HepG2 (cell line): Measurements from ENCODE around the gene SOBP. TPM values are rescaled to one million over a fixed set of nuclear protein-coding genes. Genes with fewer than 3 reads are reported as not detected.
A peak's percentile ranks its signal among the peaks of the same experiment; 100 is the strongest.

ENCODE experiments used
- ATAC-seq: fragments of 200-7000 bp; cut with Tn5 transposase; 3 replicates; pipeline ENCODE4 v1.9.1; 2020; ENCODE audit warnings: mild to moderate bottlenecking, moderate library complexity
- BruUV-seq: library from RNA; stranded (reverse); fragments of 400-500 nt; replicated peaks from 2 replicates; lab custom pipeline; 2021; lab: Mats Ljungman, UMichigan
- CTCF ChIA-PET: fragments of 300-600 bp; formaldehyde crosslinking; extraction: SDS; loops from one replicate; lab custom pipeline; 2021; ENCODE audit warnings: low total read pairs, inconsistent platforms, low intra/inter-chr PET ratio; lab: Yijun Ruan, JAX
- POLR2A ChIA-PET: fragments of 350-600 bp; sonication (Branson Sonifier 250); formaldehyde crosslinking; loops from one replicate; lab custom pipeline; 2020; ENCODE audit warnings: antibody characterized with exemption, inconsistent platforms; lab: Yijun Ruan, JAX
- DNase-seq: peaks from one replicate; pipeline ENCODE4 v3.0.0-alpha.2; 2015; ENCODE audit warnings: low spot score
- FAIRE-seq: peaks from 3 replicates; lab custom pipeline; 2011; peaks lifted over from hg19 to GRCh38; lab: Jason Lieb, UNC
- H2AFZ ChIP-seq: one replicate; pipeline ENCODE4 v1.6.1; 2011; ENCODE audit warnings: low read length, inconsistent platforms
- H3K27ac ChIP-seq: fragments of 300-600 bp; 3 replicates; pipeline ENCODE4 v1.8.0; 2011; ENCODE audit warnings: mixed run types, mild to moderate bottlenecking, mixed read lengths, low read length, inconsistent platforms; ENCODE audit not compliant: insufficient read depth; ENCODE audit errors: extremely low read length
- H3K27me3 ChIP-seq, 2 experiments: fragments of 200-600 bp in 1 of 2; 2 replicates in 1 of 2; 3 replicates in 1 of 2; pipeline versions ENCODE4 v1.6.0 to v1.8.0; 2011; ENCODE audit warnings: low read length in 2 of 2, mild to moderate bottlenecking in 2 of 2, moderate library complexity in 2 of 2, inconsistent platforms in 1 of 2; ENCODE audit not compliant: insufficient read depth in 2 of 2, control insufficient read depth in 1 of 2
- H3K36me3 ChIP-seq, 2 experiments: fragments of 200-600 bp in 1 of 2; replicated peaks in 1 of 2; 2 replicates in 1 of 2; 3 replicates in 1 of 2; pipeline versions ENCODE4 v1.5.1 to v1.8.0; 2011; ENCODE audit warnings: low read length in 2 of 2, inconsistent platforms in 1 of 2; ENCODE audit not compliant: insufficient read depth in 2 of 2, control insufficient read depth in 1 of 2
- H3K4me1 ChIP-seq: 2 replicates; pipeline ENCODE4 v1.5.1; 2012; ENCODE audit warnings: low read length, inconsistent platforms; ENCODE audit not compliant: insufficient read depth
- H3K4me2 ChIP-seq: 2 replicates; pipeline ENCODE4 v1.6.0; 2011; ENCODE audit warnings: low read depth, low read length, inconsistent platforms
- H3K4me3 ChIP-seq, 3 experiments: fragments of 200-600 bp in 1 of 3; sonication (generic), shearing (Covaris generic) in 1 of 3; replicated peaks in 1 of 3; 2 replicates each; pipeline ENCODE4 v1.5.1; 2011 to 2016; ENCODE audit warnings: low read length in 3 of 3, inconsistent platforms in 2 of 3, low read depth in 2 of 3, mild to moderate bottlenecking in 2 of 3, control low read depth in 1 of 3, mixed read lengths in 1 of 3; ENCODE audit not compliant: insufficient read depth in 1 of 3
- H3K79me2 ChIP-seq: one replicate; pipeline ENCODE4 v1.6.1; 2011; ENCODE audit warnings: low read length, inconsistent platforms; ENCODE audit not compliant: insufficient read depth
- H3K9ac ChIP-seq: 2 replicates; pipeline ENCODE4 v1.6.0; 2011; ENCODE audit warnings: mild to moderate bottlenecking, low read depth, low read length, inconsistent platforms; ENCODE audit not compliant: insufficient read depth
- H3K9me3 ChIP-seq: 2 replicates; pipeline ENCODE4 v1.5.1; 2012; ENCODE audit warnings: mild to moderate bottlenecking, low read length
- H4K20me1 ChIP-seq: 2 replicates; pipeline ENCODE4 v1.6.0; 2011; ENCODE audit warnings: inconsistent platforms, mild to moderate bottlenecking, low read length, moderate library complexity; ENCODE audit not compliant: insufficient read depth
- ARNT2 ChIP-seq: sonication (generic); formaldehyde crosslinking; IDR thresholded peaks from 2 replicates; pipeline ENCODE4 v1.8.0; 2022; ENCODE audit warnings: mild to moderate bottlenecking, low read depth, missing genetic modification reagents, moderate library complexity
- ELF3 ChIP-seq: IDR thresholded peaks from 2 replicates; pipeline ENCODE4 v1.6.1; 2016; ENCODE audit warnings: missing genetic modification reagents, missing compliant biosample characterization
- ETV5 ChIP-seq: IDR thresholded peaks from 2 replicates; pipeline ENCODE4 v1.6.1; 2018; ENCODE audit warnings: missing biosample characterization, missing genetic modification reagents, inconsistent platforms, borderline replicate concordance
- HHEX ChIP-seq: IDR thresholded peaks from 2 replicates; pipeline ENCODE4 v1.6.1; 2016; ENCODE audit warnings: control low read depth
- KAT2B ChIP-seq: fragments of 150-350 bp; IDR thresholded peaks from 2 replicates; pipeline ENCODE4 v1.6.1; 2014; ENCODE audit warnings: low read depth, low read length, borderline replicate concordance
- NFAT5 ChIP-seq: sonication (generic); formaldehyde crosslinking; IDR thresholded peaks from 2 replicates; pipeline ENCODE4 v1.4.0; 2020; ENCODE audit warnings: missing genetic modification reagents
- ONECUT2 ChIP-seq: sonication (generic); formaldehyde crosslinking; IDR thresholded peaks from 2 replicates; pipeline ENCODE4 v1.4.0; 2020; ENCODE audit warnings: missing genetic modification reagents
- RNF219 ChIP-seq: sonication (generic); formaldehyde crosslinking; IDR thresholded peaks from 2 replicates; pipeline ENCODE4 v1.5.0; 2020; ENCODE audit warnings: mild to moderate bottlenecking, missing genetic modification reagents
- SPEN ChIP-seq: sonication (generic); formaldehyde crosslinking; IDR thresholded peaks from 2 replicates; pipeline ENCODE4 v1.5.1; 2020; ENCODE audit warnings: low read depth, mild to moderate bottlenecking, missing genetic modification reagents
- THYN1 ChIP-seq: sonication (generic); formaldehyde crosslinking; IDR thresholded peaks from 2 replicates; pipeline ENCODE4 v1.8.1; 2023; ENCODE audit warnings: low read depth, mild to moderate bottlenecking, moderate library complexity, missing genetic modification reagents, borderline replicate concordance
- TRIM24 ChIP-seq: sonication (generic); formaldehyde crosslinking; IDR thresholded peaks from 2 replicates; pipeline ENCODE4 v1.8.0; 2022; ENCODE audit warnings: mild to moderate bottlenecking, missing genetic modification reagents
- ZEB1 ChIP-seq: IDR thresholded peaks from 2 replicates; pipeline ENCODE4 v1.6.1; 2012; ENCODE audit warnings: mild to moderate bottlenecking, low read depth, inconsistent platforms; ENCODE audit not compliant: insufficient replicate concordance
- ZNF124 ChIP-seq: sonication (generic); formaldehyde crosslinking; IDR thresholded peaks from 2 replicates; pipeline ENCODE4 v1.4.0; 2020; ENCODE audit warnings: missing genetic modification reagents
- ZNF460 ChIP-seq: sonication (generic); formaldehyde crosslinking; IDR thresholded peaks from 2 replicates; pipeline ENCODE4 v1.5.1; 2020; ENCODE audit warnings: missing genetic modification reagents, mild to moderate bottlenecking, borderline replicate concordance
- ZNF543 ChIP-seq: sonication (generic); formaldehyde crosslinking; IDR thresholded peaks from 2 replicates; pipeline ENCODE4 v1.4.0; 2020; ENCODE audit warnings: mild to moderate bottlenecking, missing genetic modification reagents
- ZNF788 ChIP-seq: sonication (generic); formaldehyde crosslinking; IDR thresholded peaks from 2 replicates; pipeline ENCODE4 v1.5.0; 2020; ENCODE audit warnings: mild to moderate bottlenecking, missing genetic modification reagents, borderline replicate concordance
- WGBS: methylation state at CpG from one replicate; pipeline ENCODE4 v1.1.6; 2017; ENCODE audit warnings: low lambda C conversion rate; 5-methylcytosine and 5-hydroxymethylcytosine counted together
- in situ Hi-C: cut with HindIII; loops from 2 replicates; pipeline ENCODE4 v1.10.0; 2017; ENCODE audit warnings: low pct_unique_long_range_greater_than_20kb; ENCODE audit not compliant: extremely low pct_ligation_motif_present
- intact Hi-C: fragments of 100-400 bp; cut with micrococcal nuclease; formaldehyde crosslinking; loops from one replicate; pipeline ENCODE4 v1.10.0; 2022; ENCODE audit not compliant: unreplicated experiment
- polyA plus RNA-seq, 8 experiments: library from polyadenylated mRNA; depleted of rRNA in 3 of 8; stranded (reverse) in 7 of 8; unstranded in 1 of 8; fragments of >200 nt; fragmentation: Illumina TruSeq in 4 of 8; extraction: Trizol in 4 of 8; gene quantifications; 2 replicates each; pipeline versions ENCODE4 v1.2.1 to v1.2.3, GENCODE V29; 2011 to 2016; ENCODE audit warnings: low read depth in 4 of 8, missing spikeins in 1 of 8, mixed read lengths in 1 of 8; ENCODE audit not compliant: insufficient read depth in 1 of 8
- total RNA-seq, 5 experiments: library from RNA; depleted of rRNA; stranded (reverse); fragments of >200 nt; fragmentation: Illumina TruSeq; extraction: Trizol; gene quantifications; 2 replicates each; pipeline ENCODE4 v1.2.3, GENCODE V29; 2016; ENCODE audit warnings: low read depth in 1 of 5

The SOBP gene
- total and polyA plus RNA-seq, 2 of the 13 experiments (the other 11 are each of a cell fraction or from before 2014, with no cell fraction given): 1.5 to 6.9 TPM

- Histone ChIP-seq H3K9ac (peak overlapping the region; percentile 80), H3K27me3 (no peaks in the 10 kb centered on the region; a peak in 2 of 5 replicates), H3K27ac (peak overlapping the region; percentile 73), H3K4me2 (peak overlapping the region; percentile 97), H2AFZ (no peak overlapping the region), H3K4me3 (peak overlapping the region; percentile 94 to 98 (median 96)), H3K79me2 (peaks cover 31% of the 10 kb centered on the region), H4K20me1 (no peaks in the 10 kb centered on the region), H3K36me3 (no peaks in the 10 kb centered on the region), H3K9me3 (no peaks in the 10 kb centered on the region), H3K4me1 (peaks cover 27% of the 10 kb centered on the region)
- ATAC-seq (peak; percentile 66), FAIRE-seq (no peak), DNase-seq (peak; percentile 44)
- POLR2A ChIA-PET: interaction anchor here (1.0 to 4.0 kb wide), 4 partner anchors 30 to 373 kb away, joined by 4 to 24 read pairs (median 8); partner anchors contain the start of genes BEND3 and PDSS2
- BruUV-seq: no TSS peak
- CTCF ChIA-PET: no interaction called here
- intact Hi-C loops: no loop called here
- WGBS: 3% methylated on average over 32 of the region's 51 CpGs
- in situ Hi-C loops: no loop called here
- TF ChIP-seq SPEN (CRISPR knock-in tag) (no peak), ONECUT2 (CRISPR knock-in tag) (no peak), ELF3 (CRISPR knock-in tag) (no peak), ZNF460 (CRISPR knock-in tag) (no peak), ARNT2 (CRISPR knock-in tag) (peak; percentile 57; the same call in 1 of the 2 replicates), TRIM24 (CRISPR knock-in tag) (no peak), ZNF543 (CRISPR knock-in tag) (no peak), NFAT5 (CRISPR knock-in tag) (no peak), RNF219 (CRISPR knock-in tag) (no peak), THYN1 (CRISPR knock-in tag) (no peak), ETV5 (CRISPR knock-in tag) (no peak), ZNF124 (CRISPR knock-in tag) (no peak), KAT2B (no peak), ZNF788 (CRISPR knock-in tag) (no peak; the same call in 1 of the 2 replicates), ZEB1 (no peak), HHEX (no peak)
Observed at GRCh38 chr6:107488875-107489635, 862 bp upstream of the SOBP start.
